HG03520 (cell line): ENCODE data around the gene AP5Z1.

Experiments used
- ATAC-seq: cut with Tn5 transposase; IDR thresholded peaks from one replicate; pipeline ENCODE4 v1.9.1; 2021; ENCODE audit warnings: mild to moderate bottlenecking, moderate library complexity; ENCODE audit not compliant: unreplicated experiment

Gene AP5Z1

GRCh38 chr7:4765776-4766490 is 9.5 kb upstream of the AP5Z1 start:
- no peak for ATAC-seq

GRCh38 chr7:4766666-4767519 is 8.5 kb upstream of the AP5Z1 start:
- no peak for ATAC-seq

DNA sequence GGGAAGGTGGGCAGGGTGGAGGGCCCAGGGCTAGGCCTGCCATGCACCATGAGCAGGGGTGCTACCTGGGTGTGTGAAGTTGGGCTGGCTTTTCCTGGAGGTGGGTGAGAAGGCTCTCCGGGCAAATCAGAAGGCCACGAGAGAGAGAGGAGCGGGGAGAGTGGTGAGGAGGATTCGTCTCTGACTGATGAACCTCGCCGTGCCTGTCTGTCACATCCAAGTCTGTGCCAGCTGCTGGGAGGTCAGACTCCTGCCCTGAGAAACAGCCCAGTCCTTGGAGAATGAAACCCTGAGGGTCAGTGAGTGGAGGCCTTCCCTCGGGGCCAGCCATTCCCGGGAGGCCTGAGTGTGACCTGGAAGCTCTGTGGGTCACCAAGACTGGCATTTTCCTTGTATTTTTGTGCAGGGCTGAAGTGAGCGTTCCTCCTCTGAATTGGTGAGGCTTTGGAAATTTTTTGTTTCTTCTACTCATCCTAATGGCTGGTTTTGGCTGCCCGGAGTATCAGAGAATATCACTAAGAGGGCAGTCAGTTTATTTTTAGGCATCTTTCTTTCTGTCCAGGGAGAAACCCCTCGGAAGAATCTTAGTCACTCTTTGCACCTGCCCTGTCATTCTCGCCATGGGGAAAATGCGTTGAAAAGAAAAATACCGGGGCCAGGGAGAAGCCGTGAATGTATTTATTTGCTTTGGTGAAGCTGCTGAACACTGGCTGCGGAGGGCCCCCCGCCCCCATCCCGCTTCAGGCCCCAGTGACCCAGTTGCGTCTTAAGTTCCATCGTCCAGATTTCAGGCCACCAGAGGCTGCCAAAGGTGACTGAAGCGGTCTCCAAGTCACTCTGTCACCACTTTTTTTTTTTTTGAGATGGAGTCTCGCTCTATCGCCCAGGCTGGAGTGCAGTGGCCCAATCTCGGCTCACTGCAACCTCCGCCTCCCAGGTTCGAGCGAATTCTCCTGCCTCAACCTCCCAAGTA is 6.5 kb upstream of the AP5Z1 start:
- no peak for ATAC-seq

GRCh38 chr7:4769761-4770160 is 5.7 kb upstream of the AP5Z1 start:
- ATAC-seq = no peak

DNA sequence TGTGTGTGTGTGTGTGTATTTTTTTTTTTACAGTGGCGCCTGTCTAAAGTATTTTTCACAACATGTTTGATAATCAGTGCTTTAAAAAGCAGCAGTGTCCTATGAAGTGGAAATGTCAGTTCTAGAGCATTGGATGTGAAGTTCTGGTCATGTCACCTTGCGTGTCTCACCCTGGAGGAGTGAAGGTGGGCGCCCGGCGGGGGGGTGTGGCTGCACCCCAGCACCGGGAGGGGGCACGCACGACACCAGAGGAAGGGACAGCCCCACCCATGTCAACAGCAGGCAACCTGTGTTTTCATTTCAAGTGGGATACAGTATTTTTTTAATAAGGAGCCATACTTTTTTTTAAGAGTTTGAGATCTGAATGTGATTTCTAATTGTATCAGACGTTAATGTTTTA is 4.5 kb upstream of the AP5Z1 start:
- ATAC-seq = no peak

- ATAC-seq = no peak
Measured at GRCh38 chr7:4771737-4772136, 3.7 kb upstream of the AP5Z1 start.

DNA sequence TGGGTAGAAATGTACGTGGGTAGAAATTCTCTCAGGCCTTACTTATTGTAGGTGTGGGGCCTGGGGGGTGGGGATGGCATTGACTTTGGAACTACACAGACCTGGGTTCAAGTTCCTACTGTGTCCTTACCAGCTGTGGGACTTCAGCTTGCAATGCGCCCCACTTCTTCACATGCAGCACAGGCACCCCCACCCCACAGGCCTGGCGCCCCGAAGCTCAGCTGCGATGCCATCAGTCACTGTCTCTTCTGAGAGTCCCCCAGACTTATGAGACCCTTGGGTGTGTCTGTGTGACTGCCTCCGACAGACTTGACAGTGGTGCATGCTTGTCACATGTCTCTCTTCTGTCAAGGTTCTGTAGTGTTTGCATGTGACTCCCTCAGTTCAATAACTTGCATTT is 3.1 kb upstream of the AP5Z1 start:
- ATAC-seq = no peak

DNA sequence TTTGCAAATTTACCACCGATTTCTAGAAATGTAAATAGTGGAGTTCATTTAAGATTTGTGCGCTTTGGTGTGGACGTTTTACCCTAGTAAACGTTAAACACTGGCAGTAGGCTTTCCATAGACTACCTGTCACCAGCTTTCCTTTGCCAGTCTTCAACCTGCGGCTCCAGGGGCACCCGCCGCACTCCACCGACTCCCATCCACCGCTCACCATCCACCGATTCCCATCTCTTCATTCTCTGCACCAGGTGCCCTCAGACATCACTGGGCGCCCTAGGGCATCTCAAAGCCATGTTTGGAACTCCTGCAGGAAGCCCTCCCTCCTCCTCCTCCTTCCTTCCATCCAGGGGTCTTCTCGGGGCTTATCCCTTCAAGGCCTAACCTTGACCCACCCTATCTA is 1.4 kb upstream of the AP5Z1 start:
- no peak for ATAC-seq

DNA sequence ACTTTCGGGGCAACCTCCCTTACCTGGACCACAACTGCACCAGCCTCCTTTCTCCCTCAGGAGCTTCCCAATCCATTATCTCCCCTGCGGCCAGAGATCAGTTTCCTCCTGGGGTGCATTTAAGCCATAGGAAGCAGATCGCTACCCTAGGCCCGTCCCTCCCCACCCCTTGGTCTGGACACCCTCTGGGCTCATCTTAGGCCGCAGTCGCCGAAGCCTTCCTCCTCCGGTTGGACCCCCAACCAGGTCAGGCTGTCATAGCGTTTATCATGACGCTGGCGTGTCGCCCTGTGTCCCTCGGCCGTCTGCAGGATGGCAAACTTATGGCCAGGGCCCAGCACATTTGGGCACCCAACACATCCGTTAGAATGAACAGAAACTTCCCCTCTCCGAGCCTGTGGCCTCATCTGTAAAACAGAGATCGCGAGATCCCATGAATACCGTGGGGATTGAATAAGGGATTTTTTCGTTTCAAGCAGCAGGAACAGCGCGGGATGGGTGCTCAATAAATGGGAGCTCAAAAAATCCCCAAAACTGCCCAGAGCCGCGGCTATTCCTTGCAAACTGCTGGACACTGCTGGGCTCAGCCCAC is 669 bp upstream of the AP5Z1 start:
- ATAC-seq = peak; percentile 26

GRCh38 chr7:4775848-4776623 is 613 bp downstream of the AP5Z1 start:
- no peak for ATAC-seq

DNA sequence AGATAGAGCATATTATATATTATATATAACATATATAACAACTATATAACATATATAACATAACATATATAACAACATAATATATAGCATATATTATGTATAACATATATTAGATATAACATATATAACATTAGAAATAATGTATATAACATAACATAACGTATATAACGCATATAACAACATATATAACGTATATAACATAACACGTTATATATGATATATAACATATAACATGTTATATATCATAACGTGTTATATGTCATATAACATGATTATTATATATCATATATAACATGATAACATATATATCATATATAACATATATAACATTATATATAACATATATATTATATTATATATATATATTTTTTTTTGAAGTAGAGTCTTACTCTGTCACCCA is 3.7 kb downstream of the AP5Z1 start:
- ATAC-seq = no peak

DNA sequence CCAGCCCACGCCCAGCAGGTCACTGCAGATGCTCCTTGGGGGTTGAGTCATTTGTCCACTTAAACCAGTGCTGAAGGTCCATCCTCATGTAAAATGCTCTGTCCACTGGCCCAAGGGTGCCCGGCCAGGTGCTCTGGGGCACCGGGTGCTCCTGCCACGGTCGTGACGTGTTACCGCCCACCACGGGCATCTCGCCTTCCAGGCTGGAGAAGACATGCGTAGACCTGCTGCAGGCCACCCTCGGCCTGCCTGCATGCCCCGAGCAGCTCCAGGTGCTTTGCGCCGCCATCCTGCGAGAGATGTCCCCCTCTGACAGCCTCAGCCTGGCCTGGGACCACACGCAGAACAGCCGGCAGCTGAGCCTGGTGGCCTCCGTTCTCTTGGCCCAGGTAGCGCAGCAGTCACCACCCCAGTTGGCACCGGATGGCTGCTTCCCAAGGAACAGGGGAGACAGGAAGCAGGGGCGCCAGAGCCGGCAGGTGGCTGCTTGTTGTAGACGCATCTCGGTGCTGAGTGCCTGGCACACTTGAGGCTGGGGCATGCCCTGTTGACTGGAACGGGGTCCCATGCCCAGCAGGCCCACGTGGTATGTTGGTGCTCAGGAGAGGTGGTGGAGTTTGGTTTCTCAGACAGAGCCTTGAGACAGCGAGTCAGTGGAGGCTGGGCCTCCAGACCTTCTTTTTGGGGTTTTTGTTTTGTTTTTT is 6.1 kb downstream of the AP5Z1 start:
- no peak for ATAC-seq

DNA sequence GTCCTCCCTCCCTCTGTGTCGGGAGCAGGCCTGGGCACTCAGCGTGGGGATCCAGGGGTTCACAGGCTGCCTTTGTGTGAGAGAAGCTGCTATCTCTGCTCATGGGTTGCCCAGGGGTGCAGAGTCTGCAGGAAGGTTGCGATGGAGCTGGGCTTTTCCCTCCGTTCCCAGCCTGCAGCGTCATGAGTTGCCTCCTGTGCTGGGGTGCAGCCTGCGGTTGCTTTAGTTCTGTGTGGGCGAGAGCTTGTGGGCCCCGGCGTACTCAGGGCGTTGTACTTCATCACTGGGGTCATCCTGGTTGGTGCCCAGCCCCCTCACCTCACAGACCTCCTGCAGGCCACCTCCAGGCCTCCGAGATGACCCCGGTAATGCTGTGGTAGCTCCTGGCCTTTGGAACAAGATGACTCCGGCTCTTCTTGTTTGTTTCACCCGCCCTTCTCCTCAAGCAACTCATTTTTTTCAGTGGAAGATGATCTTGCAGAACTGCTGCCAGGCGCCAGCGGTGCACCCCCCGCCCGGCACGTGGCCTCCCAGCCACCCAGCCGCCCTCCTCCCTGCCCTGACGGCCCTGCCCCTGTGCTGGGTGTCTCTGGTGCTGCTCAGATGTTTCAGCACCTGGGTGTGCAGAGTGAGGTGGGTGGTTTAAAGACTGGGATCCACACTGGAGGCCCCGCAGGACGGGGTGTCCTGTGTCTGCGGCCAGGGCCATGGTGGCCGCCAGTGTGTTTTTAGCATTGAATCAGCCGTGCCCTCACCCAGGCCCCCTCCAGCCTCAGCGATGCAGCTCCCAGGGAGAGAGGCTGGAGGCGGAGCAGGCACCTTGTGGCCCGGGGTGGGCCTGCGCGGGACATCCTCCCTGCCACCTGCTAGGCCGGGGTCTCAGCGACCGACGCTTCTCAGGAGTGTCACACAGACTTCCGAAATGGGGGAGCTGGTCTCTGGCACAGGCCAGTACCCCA is 7.2 kb downstream of the AP5Z1 start:
- ATAC-seq = no peak

DNA sequence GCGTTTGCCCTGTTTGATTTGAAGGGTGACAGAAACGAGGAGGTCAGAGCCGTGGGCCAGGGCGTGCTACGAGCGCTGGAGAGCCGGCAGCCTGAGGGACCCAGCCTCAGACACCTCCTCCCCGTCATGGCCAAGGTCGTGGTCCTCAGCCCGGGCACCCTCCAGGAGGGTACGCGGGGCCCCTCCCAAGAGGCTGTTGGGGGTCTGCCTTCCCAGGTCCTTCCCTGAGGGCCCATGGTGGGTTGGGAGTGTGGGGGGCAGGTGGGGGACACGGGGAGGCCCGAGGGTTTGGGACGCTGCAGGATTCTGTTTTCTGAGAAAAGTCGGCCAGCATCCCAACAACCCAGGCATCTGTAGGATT is 7.8 kb downstream of the AP5Z1 start:
- no peak for ATAC-seq

DNA sequence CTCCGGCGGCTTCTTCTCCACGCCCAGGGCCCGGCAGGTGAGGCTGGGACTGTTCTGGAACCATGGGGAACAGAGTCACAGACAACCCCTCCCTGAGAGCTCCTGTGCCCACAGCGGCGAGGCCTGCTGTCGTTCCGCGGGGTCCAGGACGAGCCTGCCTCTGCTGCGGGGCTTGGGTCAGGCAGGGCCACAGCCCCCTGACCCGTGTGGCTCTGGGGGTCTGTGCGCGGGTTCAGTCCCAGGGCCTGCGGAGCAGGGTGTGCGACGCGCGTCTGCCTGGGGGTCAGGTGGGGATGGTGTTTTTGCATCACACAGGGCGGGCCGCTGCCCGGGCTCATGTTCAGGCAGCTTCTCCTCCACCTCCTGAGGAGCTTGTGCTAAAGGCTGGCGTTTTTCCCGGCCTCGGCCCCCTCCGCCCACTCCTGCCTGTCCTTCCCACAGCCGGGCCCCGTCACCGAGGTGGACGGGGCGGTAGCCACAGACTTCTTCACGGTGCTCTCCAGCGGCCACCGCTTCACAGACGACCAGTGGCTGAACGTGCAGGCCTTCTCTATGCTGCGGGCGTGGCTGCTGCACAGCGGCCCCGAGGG is 8.4 kb downstream of the AP5Z1 start:
- ATAC-seq = no peak

GRCh38 chr7:4784799-4785198 is 9.4 kb downstream of the AP5Z1 start:
- ATAC-seq = no peak

DNA sequence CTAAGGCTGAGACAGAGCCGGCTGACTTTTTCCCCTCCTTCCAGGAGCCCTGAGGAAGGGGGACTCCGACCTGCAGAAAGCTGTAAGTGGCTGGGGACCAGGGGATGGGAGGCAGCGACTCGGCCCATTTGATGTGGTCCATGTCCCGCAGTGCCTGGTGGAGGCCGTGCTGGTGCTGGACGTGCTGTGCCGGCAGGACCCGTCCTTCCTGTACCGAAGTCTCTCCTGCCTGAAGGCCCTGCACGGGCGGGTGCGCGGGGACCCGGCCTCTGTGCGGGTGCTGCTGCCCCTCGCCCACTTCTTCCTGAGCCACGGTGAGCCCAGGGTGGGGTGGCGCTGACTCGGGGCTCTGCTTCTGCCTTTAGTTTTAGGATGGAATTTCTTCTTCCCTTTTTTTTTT is 9.9 kb downstream of the AP5Z1 start:
- no peak for ATAC-seq

DNA sequence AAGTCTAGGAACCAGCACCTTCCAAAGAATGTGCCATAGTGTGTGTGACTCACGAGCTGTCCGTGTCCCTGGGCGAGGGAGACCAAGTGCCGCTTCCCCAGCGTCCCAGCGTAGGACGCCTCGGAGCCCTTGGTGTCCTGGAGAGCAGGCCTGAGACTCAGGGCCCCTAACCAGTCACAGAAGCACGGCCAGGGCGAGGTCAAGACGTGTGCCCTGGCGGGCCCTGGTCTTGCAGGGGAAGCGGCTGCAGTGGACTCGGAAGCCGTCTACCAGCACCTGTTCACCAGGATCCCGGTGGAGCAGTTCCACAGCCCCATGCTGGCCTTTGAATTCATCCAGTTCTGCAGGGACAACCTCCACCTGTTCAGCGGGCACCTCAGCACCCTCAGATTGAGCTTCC is 10.6 kb downstream of the AP5Z1 start:
- no peak for ATAC-seq
